Body of pancreas (tissue), 4 donors: ENCODE results near the gene MROH2B.

ENCODE experiments used
- POLR2A ChIP-seq, 3 donors: fragments of 450-650 bp; IDR thresholded peaks; one replicate each; pipeline ENCODE4 v1.6.1; 2016; ENCODE audit warnings: antibody characterized with exemption in 3 of 3, mild to moderate bottlenecking in 2 of 3
- TF ChIP-seq, protein P1 (sequence below), 7 experiments: fragments of 450-650 bp in 4 of 7; fragments of 200-600 bp in 3 of 7; sonication (generic) in 3 of 7; IDR thresholded peaks; one replicate each; pipeline ENCODE4 v1.5.1; 2016 to 2019; ENCODE audit warnings: antibody characterized with exemption in 7 of 7

DNA sequence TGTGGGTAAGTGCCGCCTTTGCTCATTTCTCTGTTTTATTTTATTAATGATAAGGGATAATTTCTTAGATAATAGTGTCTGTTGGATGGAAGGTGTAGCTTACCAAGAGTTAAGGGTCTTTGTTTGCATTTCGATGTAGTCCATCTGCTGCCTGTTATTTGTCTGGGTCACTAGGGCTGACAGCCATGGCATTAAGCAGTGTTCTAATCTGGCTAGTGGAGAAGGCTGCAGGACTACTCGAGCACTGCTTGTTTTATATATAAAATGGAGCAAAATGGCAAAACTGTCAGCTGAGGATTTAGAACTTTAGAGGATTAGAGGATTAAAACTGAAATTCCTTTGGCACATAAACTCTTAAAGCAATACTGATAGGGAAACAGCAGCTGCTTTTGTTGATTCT is 94.3 kb downstream of the MROH2B start:
- TF ChIP-seq, protein P1, sequence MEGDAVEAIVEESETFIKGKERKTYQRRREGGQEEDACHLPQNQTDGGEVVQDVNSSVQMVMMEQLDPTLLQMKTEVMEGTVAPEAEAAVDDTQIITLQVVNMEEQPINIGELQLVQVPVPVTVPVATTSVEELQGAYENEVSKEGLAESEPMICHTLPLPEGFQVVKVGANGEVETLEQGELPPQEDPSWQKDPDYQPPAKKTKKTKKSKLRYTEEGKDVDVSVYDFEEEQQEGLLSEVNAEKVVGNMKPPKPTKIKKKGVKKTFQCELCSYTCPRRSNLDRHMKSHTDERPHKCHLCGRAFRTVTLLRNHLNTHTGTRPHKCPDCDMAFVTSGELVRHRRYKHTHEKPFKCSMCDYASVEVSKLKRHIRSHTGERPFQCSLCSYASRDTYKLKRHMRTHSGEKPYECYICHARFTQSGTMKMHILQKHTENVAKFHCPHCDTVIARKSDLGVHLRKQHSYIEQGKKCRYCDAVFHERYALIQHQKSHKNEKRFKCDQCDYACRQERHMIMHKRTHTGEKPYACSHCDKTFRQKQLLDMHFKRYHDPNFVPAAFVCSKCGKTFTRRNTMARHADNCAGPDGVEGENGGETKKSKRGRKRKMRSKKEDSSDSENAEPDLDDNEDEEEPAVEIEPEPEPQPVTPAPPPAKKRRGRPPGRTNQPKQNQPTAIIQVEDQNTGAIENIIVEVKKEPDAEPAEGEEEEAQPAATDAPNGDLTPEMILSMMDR (IDR thresholded peaks at IDR 0.05) = no peak
- TF ChIP-seq POLR2A (IDR thresholded peaks at IDR 0.05) = no peak
